HG03565 (cell line): ENCODE data around the gene PIEZO2.
"Not testable (repeated sequence)": the region's sequence is repeated elsewhere in the genome, so short reads cannot be mapped to it uniquely, and the experiment has no call there.

Experiments used
- ATAC-seq: cut with Tn5 transposase; IDR thresholded peaks from one replicate; pipeline ENCODE4 v1.9.1; 2021; ENCODE audit warnings: mild to moderate bottlenecking, moderate library complexity; ENCODE audit not compliant: unreplicated experiment

PIEZO2 gene

GRCh38 chr18:10935588-10935987, 213.8 kb downstream of the PIEZO2 start:
- no peak for ATAC-seq

- ATAC-seq = not testable (repeated sequence)
These were observed 215.7 kb downstream of the PIEZO2 start for GRCh38 chr18:10933648-10934047.

DNA sequence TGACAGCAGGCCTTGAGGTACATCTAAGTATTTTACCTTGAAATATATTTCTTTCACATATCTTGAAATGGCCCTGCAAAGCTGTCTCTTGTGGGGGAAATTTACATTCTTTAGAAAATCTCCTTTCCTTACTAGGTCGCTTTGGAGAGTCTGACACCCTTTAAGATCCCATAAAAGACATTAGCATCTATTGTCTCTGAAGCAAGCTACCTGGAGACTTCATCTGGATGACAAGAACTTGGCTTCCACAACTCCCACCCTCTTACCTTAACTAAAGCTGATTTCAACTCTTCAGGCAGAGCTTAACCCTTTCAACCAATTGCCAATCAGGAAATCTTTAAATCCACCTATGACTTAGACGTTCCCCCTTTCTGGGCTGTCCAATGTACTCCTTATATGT, 219.3 kb downstream of the PIEZO2 start:
- ATAC-seq = no peak

- peak; percentile 57 for ATAC-seq
These were observed 220.5 kb downstream of the PIEZO2 start for GRCh38 chr18:10928772-10929373.

DNA sequence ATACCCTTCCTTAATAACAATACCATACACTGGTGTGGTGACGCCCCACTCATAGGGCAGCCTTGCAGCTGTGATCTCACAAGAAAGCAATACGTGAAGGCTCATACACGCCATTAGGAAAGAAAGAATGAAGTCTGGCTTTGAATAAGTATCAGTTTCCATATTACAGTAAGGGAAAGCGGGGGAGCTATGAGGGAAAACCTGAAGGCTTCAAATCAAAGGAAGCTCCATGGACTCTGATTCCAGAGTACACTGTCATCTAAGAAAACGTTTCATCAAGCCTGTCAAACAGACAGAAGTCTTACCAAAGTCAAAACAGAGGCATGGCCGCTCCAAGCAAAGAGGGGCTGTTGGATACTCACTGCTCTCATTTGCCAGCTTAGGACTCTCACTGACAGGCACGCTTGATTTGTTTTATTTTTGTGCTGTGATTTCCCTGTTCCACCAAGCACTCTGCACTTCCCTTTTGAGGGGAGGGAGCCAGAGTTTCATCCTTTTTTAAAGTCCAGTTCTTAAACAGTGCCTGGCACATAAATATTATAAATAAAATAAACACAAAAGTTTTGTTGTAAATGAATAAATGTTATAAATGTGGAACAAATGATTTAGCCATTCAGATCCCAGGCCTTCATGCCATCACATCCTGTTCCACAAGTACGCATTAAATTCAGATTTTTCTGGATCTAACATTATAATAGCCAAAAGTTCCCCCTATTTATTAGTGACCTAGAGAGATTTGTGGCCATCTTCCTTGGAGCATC, 221.2 kb downstream of the PIEZO2 start:
- peak; percentile 37 for ATAC-seq

- ATAC-seq = no peak
These were observed 221.9 kb downstream of the PIEZO2 start for GRCh38 chr18:10927286-10927992.

DNA sequence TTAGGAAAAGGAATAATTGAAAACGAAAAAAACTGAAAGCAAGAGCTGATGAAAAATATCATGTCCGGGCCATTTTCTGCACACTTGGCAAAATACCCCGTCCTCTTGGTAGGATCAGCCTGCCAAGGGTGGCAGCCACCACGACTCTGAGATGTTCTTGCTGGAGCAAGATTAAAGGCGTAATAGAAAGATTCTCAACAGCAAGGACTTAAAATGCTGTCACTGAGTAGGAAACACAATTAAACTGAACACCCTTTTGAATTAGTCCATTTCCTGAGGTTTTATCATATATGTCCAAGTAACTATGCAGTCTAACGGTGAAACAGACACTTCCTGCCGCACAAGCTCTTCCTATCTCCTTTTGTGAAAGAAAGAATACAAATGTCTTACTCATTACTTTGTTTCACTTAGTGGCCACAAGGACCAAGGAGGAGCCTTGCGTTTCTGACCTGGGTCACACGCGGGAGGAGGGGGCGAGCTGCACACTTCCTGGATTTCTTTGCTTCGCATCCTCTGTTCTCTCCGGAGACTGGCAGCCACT, 222.7 kb downstream of the PIEZO2 start:
- ATAC-seq = no peak

DNA sequence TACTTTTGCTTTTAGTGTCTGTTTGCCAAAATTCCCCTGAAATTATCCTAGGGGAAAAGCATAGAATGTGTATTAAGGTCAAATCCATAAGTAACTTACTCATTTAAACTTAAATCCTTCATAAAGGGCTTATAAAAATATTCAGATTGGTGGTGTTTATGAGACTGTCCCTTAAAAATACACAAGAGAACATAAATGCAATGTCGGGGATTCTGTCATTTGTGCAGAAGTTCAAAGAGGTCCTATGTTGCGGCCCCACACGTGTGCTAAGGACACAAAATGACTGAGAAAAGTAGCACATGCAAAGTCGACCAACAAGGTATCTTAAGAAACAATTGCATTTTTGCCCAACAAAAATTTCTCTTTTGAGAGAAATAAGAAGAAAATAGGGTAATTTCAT, 225.1 kb downstream of the PIEZO2 start:
- ATAC-seq = no peak

- no peak for ATAC-seq
These were observed 225.8 kb downstream of the PIEZO2 start for GRCh38 chr18:10923551-10924070.

GRCh38 chr18:10923141-10923540, 226.2 kb downstream of the PIEZO2 start:
- ATAC-seq = no peak

DNA sequence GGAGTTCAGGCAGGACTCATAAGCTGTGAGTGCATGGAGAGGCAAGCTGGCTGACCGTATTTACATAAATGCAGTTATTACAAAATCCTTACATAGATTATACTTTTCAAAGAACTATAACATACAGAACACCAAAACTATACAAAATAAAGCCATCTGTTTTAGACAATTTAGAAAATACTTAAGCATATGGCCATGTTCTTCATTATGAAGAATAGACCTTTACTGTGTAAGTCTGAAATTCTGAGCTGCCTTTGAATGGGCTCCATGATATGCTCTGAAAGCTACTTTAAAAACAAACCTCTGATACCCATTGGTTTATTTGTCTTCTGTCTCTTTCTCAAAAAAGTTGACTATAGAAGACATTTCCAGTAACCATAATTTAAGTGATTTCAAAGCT, 226.7 kb downstream of the PIEZO2 start:
- ATAC-seq = not testable (repeated sequence)

DNA sequence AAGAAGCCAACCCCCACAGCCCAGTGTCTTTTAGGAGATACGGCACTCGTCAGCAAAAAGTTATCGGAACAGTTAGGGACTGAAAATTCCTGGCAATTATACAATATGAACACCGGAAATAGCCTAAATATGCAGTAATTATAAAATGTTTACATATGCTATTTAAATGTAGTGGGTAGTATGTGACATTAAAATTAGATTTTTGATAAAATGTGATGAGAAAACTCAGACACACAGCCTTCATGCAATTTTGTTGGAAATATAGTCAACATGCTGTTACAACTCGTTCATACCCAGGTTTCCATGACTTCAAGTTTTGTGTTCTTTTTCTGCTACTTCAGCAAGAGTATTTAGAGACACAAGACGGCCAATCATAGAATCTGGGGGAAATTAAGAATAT, 229.1 kb downstream of the PIEZO2 start:
- not testable (repeated sequence) for ATAC-seq

GRCh38 chr18:10919851-10920250, 229.5 kb downstream of the PIEZO2 start:
- no peak for ATAC-seq

- ATAC-seq = no peak
These were observed 232.5 kb downstream of the PIEZO2 start for GRCh38 chr18:10916865-10917264.

GRCh38 chr18:10916387-10916786, 233.0 kb downstream of the PIEZO2 start:
- ATAC-seq = no peak

- ATAC-seq = not testable (repeated sequence)
These were observed 233.6 kb downstream of the PIEZO2 start for GRCh38 chr18:10915748-10916147.

DNA sequence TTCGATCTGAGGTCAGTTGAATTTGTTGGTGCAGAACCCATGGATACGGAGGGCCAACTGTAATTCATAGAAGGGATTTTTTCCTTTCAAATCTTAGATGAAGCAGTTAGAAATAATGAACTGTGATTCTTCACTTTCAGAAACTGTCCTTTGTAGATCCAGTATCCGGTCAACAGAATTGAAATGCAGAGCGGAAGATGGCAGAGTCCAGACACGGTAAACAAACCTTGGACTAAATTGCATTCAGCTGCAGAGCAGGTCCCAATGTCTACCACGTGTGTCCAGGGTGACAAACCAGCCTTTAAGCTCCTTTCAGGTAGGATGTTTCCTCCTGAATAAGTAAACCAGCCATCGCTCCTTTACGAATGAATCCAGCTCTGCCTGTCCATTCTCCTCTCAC, 234.8 kb downstream of the PIEZO2 start:
- ATAC-seq = not testable (repeated sequence)

GRCh38 chr18:10913919-10914318, 235.4 kb downstream of the PIEZO2 start:
- ATAC-seq = no peak

DNA sequence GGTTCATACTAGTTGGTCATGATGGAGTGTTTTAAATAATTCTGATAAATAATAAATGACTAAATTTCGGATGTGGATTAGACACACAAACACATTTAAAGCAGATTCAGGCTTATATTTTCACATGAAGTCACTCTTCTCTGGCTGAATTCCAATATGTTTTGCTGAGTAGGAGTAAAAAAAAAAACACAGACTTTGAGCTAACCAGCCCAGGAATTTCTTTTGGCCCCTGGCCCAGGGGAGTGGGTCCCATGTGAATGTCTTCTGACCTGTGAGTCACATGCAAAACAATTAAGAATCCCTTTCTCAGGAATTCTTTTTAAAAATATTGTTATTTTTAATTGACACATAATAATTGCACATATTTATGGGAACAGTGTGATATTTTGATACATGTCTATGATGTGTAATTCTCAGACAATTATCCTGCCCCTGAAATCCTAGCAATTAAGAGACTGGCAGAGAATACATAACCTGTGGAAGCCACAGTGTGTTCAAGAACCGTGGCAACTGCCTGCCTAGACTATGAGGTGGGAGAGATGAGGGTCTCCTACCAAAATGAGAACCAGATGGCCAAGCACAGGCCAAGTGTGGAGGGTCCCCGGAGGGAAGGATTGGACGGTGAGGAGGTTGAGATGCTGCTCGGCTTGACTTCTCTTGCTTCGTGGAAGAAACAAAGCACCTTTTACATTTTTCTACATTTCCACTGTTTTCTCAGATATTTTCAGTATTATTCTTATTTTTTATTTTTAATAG, 236.4 kb downstream of the PIEZO2 start:
- ATAC-seq = no peak

GRCh38 chr18:10909724-10910123, 239.6 kb downstream of the PIEZO2 start:
- ATAC-seq = no peak

DNA sequence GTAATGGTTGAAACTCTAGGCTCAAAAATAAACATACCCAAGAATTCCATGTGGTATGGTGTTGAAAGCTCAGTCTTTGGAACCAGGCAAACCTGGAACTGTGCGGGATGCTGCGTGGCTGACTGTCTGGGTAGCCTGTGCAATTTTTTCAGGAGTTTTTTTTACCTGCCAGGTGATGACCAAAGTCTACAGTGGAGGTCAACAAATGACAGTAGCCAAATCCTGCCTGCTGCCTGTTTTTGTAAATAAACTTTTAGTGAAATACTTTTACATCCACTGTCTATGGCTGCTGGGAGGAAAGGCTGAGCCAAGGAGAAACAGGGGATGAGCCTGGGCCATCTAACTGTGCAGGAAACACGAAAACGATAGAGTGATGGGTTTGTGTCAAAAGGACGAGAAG, 240.6 kb downstream of the PIEZO2 start:
- no peak for ATAC-seq
